H9 (cell line): Measurements from ENCODE around the gene ARMC12. TPM values are rescaled to one million over a fixed set of nuclear protein-coding genes. Genes with fewer than 3 reads are reported as not detected.

Experiments used
- DNase-seq: peaks from one replicate; pipeline ENCODE4 v3.0.0-alpha.2; 2017
- H2AFZ ChIP-seq: one replicate; pipeline ENCODE4 v1.6.1; 2013; ENCODE audit warnings: mild to moderate bottlenecking, low read length, control low read depth, moderate library complexity
- H2AK5ac ChIP-seq: 2 replicates; pipeline ENCODE4 v1.6.1; 2013; ENCODE audit warnings: low read length, control low read depth, mixed read lengths; ENCODE audit not compliant: insufficient read length
- H2BK120ac ChIP-seq: one replicate; pipeline ENCODE4 v1.6.1; 2013; ENCODE audit warnings: low read depth, mild to moderate bottlenecking, low read length, control low read depth, inconsistent platforms; ENCODE audit not compliant: poor library complexity, severe bottlenecking
- H2BK12ac ChIP-seq: 2 replicates; pipeline ENCODE4 v1.6.1; 2013; ENCODE audit warnings: low read length, control low read depth, mixed read lengths, low read depth; ENCODE audit not compliant: insufficient read length
- H2BK15ac ChIP-seq: 2 replicates; pipeline ENCODE4 v1.6.1; 2013; ENCODE audit warnings: low read depth, low read length, control low read depth
- H2BK20ac ChIP-seq: one replicate; pipeline ENCODE4 v1.6.1; 2013; ENCODE audit warnings: low read depth, mild to moderate bottlenecking, low read length, control low read depth, inconsistent platforms; ENCODE audit not compliant: poor library complexity, severe bottlenecking
- H2BK5ac ChIP-seq: 2 replicates; pipeline ENCODE4 v1.6.1; 2013; ENCODE audit warnings: low read length, control low read depth, mixed read lengths; ENCODE audit not compliant: insufficient read length
- H3K14ac ChIP-seq: 2 replicates; pipeline ENCODE4 v1.6.1; 2013; ENCODE audit warnings: low read length, control low read depth; ENCODE audit not compliant: insufficient read depth
- H3K18ac ChIP-seq: 2 replicates; pipeline ENCODE4 v1.6.1; 2013; ENCODE audit warnings: low read depth, mild to moderate bottlenecking, mixed read lengths, low read length, control low read depth; ENCODE audit not compliant: insufficient read length
- H3K23ac ChIP-seq: 2 replicates; pipeline ENCODE4 v1.6.1; 2013; ENCODE audit warnings: low read length, control low read depth, mixed read lengths, low read depth; ENCODE audit not compliant: insufficient read length
- H3K23me2 ChIP-seq: 2 replicates; pipeline ENCODE4 v1.6.1; 2013; ENCODE audit warnings: low read depth, mild to moderate bottlenecking, mixed read lengths, low read length, control low read depth; ENCODE audit not compliant: insufficient read length, poor library complexity, severe bottlenecking
- H3K27ac ChIP-seq: 2 replicates; pipeline ENCODE4 v1.5.1; 2013; ENCODE audit warnings: low read length, control low read depth, mixed read lengths, low read depth; ENCODE audit not compliant: insufficient read length
- H3K27me3 ChIP-seq: 2 replicates; pipeline ENCODE4 v1.6.1; 2013; ENCODE audit warnings: low read length, control low read depth, inconsistent platforms; ENCODE audit not compliant: insufficient read depth
- H3K4ac ChIP-seq: 2 replicates; pipeline ENCODE4 v1.6.1; 2013; ENCODE audit warnings: low read depth, mild to moderate bottlenecking, control low read depth, inconsistent platforms, low read length, moderate library complexity
- H3K4me1 ChIP-seq: 2 replicates; pipeline ENCODE4 v1.6.1; 2013; ENCODE audit warnings: low read length, control low read depth, inconsistent platforms; ENCODE audit not compliant: insufficient read depth
- H3K4me2 ChIP-seq: 2 replicates; pipeline ENCODE4 v1.6.1; 2013; ENCODE audit warnings: low read length, control low read depth, mixed read lengths; ENCODE audit not compliant: insufficient read length, insufficient read depth
- H3K56ac ChIP-seq: 2 replicates; pipeline ENCODE4 v1.6.1; 2013; ENCODE audit warnings: low read depth, mild to moderate bottlenecking, mixed read lengths, low read length, control low read depth; ENCODE audit not compliant: insufficient read length
- H3K79me1 ChIP-seq: 2 replicates; pipeline ENCODE4 v1.6.1; 2013; ENCODE audit warnings: low read depth, mild to moderate bottlenecking, moderate library complexity, low read length, control low read depth, inconsistent platforms; ENCODE audit not compliant: insufficient read depth, poor library complexity, severe bottlenecking
- H3K79me2 ChIP-seq: 2 replicates; pipeline ENCODE4 v1.6.1; 2013; ENCODE audit warnings: low read length, control low read depth, inconsistent platforms; ENCODE audit not compliant: insufficient read depth
- H3K9ac ChIP-seq: 2 replicates; pipeline ENCODE4 v1.6.1; 2013; ENCODE audit warnings: low read length, control low read depth, mixed read lengths; ENCODE audit not compliant: insufficient read length; ENCODE audit errors: extremely low read depth
- H3K9me3 ChIP-seq: one replicate; pipeline ENCODE4 v1.6.1; 2013; ENCODE audit warnings: low read depth, low read length, inconsistent platforms; ENCODE audit not compliant: control insufficient read depth
- H3T11ph ChIP-seq: one replicate; pipeline ENCODE4 v1.6.1; 2013; ENCODE audit warnings: mild to moderate bottlenecking, low read length, control low read depth, inconsistent platforms
- H4K20me1 ChIP-seq: one replicate; pipeline ENCODE4 v1.6.1; 2013; ENCODE audit not compliant: control insufficient read depth, insufficient read length, insufficient read depth
- H4K5ac ChIP-seq: 2 replicates; pipeline ENCODE4 v1.6.1; 2013; ENCODE audit warnings: low read depth, mild to moderate bottlenecking, mixed read lengths, low read length, control low read depth; ENCODE audit not compliant: insufficient read length
- H4K8ac ChIP-seq: replicated peaks from 2 replicates; pipeline ENCODE4 v1.6.1; 2013; ENCODE audit warnings: low read length, control low read depth, mixed read lengths, low read depth; ENCODE audit not compliant: insufficient read length
- H4K91ac ChIP-seq: 2 replicates; pipeline ENCODE4 v1.6.1; 2013; ENCODE audit warnings: low read depth, mild to moderate bottlenecking, moderate library complexity, mixed read lengths, low read length, control low read depth; ENCODE audit not compliant: insufficient read length
- H3K27ac Mint-ChIP-seq, 3 experiments: 2 replicates in 2 of 3; 3 replicates in 1 of 3; pipeline ENCODE4 v1.8.0; 2020 to 2021; ENCODE audit warnings: mixed read lengths in 3 of 3, mild to moderate bottlenecking in 1 of 3, moderate library complexity in 1 of 3
- H3K27me3 Mint-ChIP-seq: 2 replicates; pipeline ENCODE4 v1.8.0; 2021; ENCODE audit warnings: low read depth, mild to moderate bottlenecking, moderate library complexity, mixed read lengths
- H3K36me3 Mint-ChIP-seq, 3 experiments: 2 replicates in 2 of 3; 3 replicates in 1 of 3; pipeline ENCODE4 v1.8.0; 2020 to 2021; ENCODE audit warnings: low read depth in 3 of 3, mixed read lengths in 3 of 3; ENCODE audit not compliant: insufficient read depth in 1 of 3
- H3K4me1 Mint-ChIP-seq, 2 experiments: 2 replicates each; pipeline ENCODE4 v1.8.0; 2020; ENCODE audit warnings: mixed read lengths in 2 of 2
- H3K4me3 Mint-ChIP-seq, 2 experiments: 2 replicates in 1 of 2; 3 replicates in 1 of 2; pipeline ENCODE4 v1.8.0; 2020 to 2021; ENCODE audit warnings: mild to moderate bottlenecking in 2 of 2, mixed read lengths in 2 of 2, moderate library complexity in 1 of 2
- H3K9me3 Mint-ChIP-seq, 2 experiments: 2 replicates in 1 of 2; 3 replicates in 1 of 2; pipeline ENCODE4 v1.8.0; 2020; ENCODE audit warnings: mild to moderate bottlenecking in 2 of 2, mixed read lengths in 2 of 2, moderate library complexity in 1 of 2
- CTCF ChIP-seq: fragments of 200-600 bp; sonication (generic); conservative IDR thresholded peaks from 3 replicates; pipeline ENCODE4 v1.8.0; 2021; ENCODE audit warnings: antibody characterized with exemption, mild to moderate bottlenecking
- WGBS: extraction: QIAGEN DNeasy Blood & Tissue Kit; methylation state at CpG from one replicate; pipeline ENCODE4 v1.1.7; 2013; ENCODE audit warnings: missing lambda C conversion rate, low lambda C conversion rate, mixed read lengths; ENCODE audit not compliant: insufficient read length; ENCODE audit errors: extremely low coverage; 5-methylcytosine and 5-hydroxymethylcytosine counted together
- total RNA-seq: library from RNA; stranded (reverse); gene quantifications from 2 replicates; pipeline ENCODE4 v1.2.1, GENCODE V29; 2021

ARMC12 gene
- total RNA-seq, 1 experiment from 2014 or later: 1.7 TPM

- H2BK12ac ChIP-seq: no peak overlapping the region
- peaks cover 22 to 28% of the 10 kb centered on the region in 2 experiments for H3K4me1 Mint-ChIP-seq
- H3K79me1 ChIP-seq: no peaks in the 10 kb centered on the region
- H2BK20ac ChIP-seq: no peak overlapping the region
- DNase-seq: peak; percentile 49
- H4K20me1 ChIP-seq: no peaks in the 10 kb centered on the region
- no peak overlapping the region for H3T11ph ChIP-seq
- H3K27me3 ChIP-seq: no peaks in the 10 kb centered on the region
- peaks cover 0 to 4% of the 10 kb centered on the region in 2 experiments; a peak in 1 of 5 replicates for H3K9me3 Mint-ChIP-seq
- H3K23me2 ChIP-seq: peaks cover 9% of the 10 kb centered on the region
- no peaks in the 10 kb centered on the region; the same call in 1 of the 2 replicates for H3K27me3 Mint-ChIP-seq
- no peak overlapping the region for H3K4me2 ChIP-seq
- peak overlapping the region in 1 of 3 experiments; percentile 26; a peak in 1 of 7 replicates for H3K27ac Mint-ChIP-seq
- no peak overlapping the region for H2BK5ac ChIP-seq
- no peak for TF ChIP-seq CTCF
- H3K4ac ChIP-seq: no peak overlapping the region
- H3K9me3 ChIP-seq: no peaks in the 10 kb centered on the region
- H2BK15ac ChIP-seq: no peak overlapping the region
- no CpG with 5 or more reads among the region's 23 CpGs for WGBS
- peaks cover 0 to 4% (median 0%) of the 10 kb centered on the region in 3 experiments; a peak in 1 of 7 replicates for H3K36me3 Mint-ChIP-seq
- H3K18ac ChIP-seq: no peak overlapping the region
- no peaks in the 10 kb centered on the region for H3K79me2 ChIP-seq
- H3K9ac ChIP-seq: no peak overlapping the region
- no peak overlapping the region for H4K8ac ChIP-seq
- H2BK120ac ChIP-seq: no peak overlapping the region
- no peaks in the 10 kb centered on the region for H3K4me1 ChIP-seq
- no peak overlapping the region for H3K4me3 Mint-ChIP-seq
- H4K5ac ChIP-seq: no peak overlapping the region
- H3K56ac ChIP-seq: no peak overlapping the region
- no peak overlapping the region for H3K27ac ChIP-seq
- H2AFZ ChIP-seq: no peak overlapping the region
- H3K14ac ChIP-seq: no peak overlapping the region; the same call in 1 of the 2 replicates
- H3K23ac ChIP-seq: no peak overlapping the region
- no peak overlapping the region for H4K91ac ChIP-seq
- H2AK5ac ChIP-seq: no peak overlapping the region
Measured at GRCh38 chr6:35765739-35766138, 28.9 kb downstream of the ARMC12 start.
